Measurements from ENCODE around the gene INPP5A.
"Not testable (repeated sequence)": the region's sequence is repeated elsewhere in the genome, so short reads cannot be mapped to it uniquely, and the experiment has no call there.

The INPP5A gene

DNA sequence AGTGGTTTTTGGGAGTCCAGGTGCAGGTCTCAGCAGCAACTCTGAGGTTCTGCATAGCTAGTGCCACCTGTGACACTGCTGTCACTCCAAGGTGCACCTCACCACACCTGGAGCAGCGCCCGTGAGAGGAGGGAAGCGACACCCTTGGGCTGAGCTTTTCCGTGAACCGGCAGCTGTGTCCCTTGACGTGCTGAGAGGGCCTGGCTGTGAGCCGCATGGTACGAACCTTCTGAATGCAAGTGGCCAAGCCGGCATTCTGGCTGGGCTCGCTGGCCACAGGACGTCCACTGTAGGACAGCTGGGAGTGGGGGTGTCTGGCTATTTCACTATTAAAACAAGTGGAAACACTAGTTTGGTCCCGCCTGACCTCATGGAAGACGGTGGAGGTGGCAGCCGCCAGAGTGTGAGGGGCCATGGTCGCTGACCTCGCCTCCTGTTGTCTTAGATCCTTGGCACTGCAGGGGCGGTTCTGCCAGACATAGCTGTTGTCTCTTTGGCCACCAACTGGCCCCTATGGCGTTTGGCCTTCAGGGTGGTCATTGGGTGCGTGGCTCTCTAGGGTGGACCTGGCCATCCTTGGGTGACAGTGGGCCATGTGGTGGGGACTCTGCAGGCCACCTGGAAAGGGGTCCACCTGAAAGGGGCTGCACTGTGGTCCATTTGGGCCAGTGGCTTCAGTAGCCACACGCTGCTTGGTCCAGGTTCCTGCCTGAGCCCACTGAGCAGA is 12.9 kb downstream of the INPP5A start:
- no peak for DNase-seq

DNA sequence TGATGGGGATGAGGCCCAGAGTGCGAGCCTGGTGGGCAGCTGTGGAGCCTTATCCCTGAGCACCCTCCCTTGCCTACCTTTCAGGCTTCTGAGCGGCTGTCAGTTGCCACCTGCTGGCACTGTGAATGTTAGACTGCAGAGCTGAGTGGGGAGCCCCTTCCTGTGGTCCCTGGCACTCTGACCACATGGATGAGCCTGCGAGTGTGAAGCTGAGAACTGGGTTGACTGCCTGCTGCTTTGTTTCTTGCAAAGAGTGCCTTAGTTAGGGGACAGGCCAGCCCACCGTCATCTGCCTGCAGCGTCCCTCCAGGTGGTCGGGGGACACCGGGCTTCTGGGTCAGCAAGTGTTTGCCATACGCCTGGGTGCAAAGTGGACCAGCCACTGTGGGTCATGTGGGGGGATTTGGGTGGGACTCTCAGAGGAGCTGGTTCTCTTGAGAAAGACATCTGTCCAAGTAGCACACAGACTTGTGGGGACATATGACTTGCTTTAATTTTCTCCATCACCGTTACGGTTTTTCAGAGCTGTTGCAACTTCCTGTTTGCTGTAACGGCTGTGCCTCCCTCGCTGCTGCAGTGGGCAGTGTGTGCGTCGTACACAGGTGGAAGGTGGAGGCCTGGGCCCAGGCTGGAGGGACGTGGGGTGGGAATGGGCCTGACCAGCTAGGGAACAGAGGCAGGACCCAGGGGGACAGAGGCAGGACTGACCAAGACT is 13.7 kb downstream of the INPP5A start:
- DNase-seq, result no peak

DNA sequence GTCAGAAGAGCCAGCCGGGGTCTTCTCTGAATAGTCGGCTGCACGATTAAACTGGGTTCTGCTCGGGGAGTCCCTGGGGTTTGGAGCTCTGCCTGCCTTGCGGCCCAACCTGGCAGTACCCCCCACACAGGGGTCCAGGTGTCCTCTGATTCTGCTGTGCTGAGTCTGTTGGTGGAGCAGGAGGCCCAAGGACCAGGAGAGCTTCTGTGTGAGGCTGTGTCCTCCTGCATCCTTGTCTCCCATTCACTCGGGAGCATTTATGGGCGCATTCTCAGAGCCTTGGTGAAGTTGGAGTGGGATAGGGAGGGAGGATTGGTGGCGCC is 14.2 kb downstream of the INPP5A start:
- no peak for DNase-seq

DNA sequence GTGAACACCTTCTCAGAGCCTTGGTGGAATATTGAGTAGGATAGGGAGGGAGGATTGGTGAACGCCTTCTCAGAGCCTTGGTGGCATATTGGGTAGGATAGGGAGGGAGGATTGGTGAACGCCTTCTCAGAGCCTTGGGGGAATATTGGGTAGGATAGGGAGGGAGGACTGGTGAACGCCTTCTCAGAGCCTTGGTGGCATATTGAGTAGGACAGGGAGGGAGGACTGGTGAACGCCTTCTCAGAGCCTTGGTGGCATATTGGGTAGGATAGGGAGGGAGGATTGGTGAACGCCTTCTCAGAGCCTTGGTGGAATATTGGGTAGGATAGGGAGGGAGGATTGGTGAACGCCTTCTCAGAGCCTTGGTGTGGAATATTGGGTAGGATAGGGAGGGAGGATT is 15.0 kb downstream of the INPP5A start:
- DNase-seq, result not testable (repeated sequence)

DNA sequence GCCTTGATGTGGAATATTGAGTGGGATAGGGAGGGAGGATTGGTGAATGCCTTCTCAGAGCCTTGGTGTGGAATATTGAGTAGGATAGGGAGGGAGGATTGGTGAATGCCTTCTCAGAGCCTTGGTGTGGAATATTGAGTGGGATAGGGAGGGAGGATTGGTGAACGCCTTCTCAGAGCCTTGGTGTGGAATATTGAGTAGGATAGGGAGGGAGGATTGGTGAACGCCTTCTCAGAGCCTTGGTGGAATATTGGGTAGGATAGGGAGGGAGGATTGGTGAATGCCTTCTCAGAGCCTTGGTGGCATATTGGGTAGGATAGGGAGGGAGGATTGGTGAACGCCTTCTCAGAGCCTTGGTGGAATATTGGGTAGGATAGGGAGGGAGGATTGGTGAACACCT is 16.0 kb downstream of the INPP5A start:
- not testable (repeated sequence) for DNase-seq

DNA sequence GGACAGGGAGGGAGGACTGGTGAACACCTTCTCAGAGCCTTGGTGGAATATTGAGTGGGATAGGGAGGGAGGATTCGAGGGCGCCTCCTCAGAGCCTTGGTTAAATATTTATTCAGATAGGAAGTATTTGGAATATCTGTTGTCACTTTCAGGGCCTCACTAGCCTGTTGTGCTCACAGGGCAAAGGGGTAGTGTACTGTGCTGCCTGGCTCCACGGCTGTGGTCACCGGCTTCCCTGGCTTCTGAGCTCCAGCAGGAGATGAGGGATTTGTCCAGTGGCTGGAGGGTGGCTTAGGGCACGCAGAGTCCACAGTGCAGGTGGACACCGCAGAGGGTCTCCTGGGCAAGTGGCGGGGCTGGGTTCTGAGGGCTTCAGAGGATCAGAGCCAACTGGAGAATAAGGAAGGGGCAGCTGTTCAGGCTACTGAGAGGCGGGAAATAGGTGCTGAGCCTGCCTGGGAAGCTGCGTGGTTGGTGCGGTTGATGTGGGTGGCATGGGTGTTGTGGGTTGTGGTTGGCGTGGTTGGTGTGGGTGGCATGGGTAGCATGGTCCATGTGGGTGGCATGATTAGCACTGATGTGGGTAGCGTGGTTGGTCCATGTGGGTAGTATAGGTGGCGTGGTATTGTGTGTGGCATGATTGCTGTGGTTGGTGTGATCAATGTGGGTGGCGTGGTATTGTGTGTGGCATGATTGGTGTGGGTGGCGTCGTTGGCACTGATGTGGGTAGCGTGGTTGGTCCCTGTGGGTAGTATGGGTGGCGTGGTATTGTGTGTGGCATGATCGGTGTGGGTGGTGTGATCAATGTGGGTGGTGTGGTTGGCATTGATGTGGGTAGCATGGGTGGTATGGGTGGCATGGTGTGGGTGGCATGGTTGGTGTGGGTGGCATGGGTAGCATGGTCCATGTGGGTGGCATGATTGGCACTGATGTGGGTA is 16.7 kb downstream of the INPP5A start:
- no peak for DNase-seq

DNA sequence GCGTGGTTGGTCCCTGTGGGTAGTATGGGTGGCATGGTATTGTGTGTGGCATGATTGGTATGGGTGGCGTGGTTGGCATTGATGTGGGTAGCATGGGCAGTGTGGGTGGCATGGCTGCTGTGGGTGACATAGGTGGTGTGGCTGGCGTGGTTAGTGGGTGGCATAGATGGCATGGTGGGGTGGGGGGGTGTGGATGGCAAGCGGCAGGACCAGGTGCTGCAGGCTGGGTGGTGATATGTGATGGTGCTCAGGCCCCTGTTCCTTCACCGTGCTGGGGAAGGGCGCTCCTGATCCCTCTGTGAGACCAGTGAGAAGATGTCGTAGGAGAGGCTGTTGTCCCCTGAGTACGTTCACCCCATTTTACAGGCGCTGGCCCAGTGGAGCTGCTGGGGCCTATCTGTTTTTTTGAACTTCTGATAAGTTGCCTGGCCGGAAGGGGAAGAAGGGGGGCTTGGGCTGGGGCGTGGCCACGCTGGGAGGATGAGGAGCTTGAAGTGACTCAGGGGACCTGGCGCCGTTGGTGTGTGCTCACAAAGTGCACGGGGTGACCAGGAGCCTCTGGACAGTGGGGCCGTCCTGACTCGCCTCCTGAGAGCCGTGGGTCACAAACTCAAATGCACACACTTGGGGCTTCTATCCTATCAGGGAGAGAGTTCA is 17.5 kb downstream of the INPP5A start:
- DNase-seq, result no peak

DNA sequence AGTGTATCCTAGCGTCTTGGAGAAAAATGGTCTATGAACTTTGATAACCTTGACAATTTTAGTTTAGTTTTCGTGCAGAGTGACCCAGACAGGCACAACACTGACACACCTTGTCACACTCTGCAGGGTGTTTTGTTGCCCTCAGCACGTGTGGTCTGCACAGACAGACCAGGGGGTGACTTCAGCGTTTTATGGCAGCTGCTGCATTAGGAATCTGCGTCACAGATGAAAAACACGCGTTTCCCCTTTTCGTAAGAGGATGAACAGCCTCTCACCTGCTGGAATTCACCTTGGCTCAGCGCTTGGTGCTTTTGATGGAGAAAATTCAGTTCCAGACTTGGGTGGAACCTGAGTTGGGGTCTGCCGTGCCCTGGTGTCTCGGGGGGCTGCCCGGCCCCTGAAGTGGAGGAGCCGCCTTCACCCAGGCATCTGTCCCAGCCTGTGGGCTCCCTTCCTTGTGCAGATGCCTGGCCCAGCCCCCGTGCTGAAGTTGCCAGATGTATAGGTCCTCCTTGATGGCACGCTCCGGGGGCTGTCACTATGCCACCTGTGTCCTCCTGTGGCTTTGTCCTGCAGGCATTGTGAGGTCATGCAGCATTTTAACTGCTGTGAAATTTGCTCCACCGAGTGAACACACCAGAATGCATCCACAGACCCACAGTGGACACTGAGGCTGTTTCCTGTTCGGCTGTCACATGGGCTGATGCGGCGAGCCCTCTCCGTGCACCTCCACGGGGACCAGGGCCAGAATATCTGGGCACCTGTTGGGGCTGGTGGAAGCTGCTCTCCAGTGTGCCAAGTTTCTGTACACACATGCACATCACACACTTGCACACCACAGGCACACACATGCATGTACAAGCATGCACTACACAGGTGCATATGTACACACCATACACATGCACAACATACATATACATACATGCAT is 18.3 kb downstream of the INPP5A start:
- DNase-seq, result no peak

DNA sequence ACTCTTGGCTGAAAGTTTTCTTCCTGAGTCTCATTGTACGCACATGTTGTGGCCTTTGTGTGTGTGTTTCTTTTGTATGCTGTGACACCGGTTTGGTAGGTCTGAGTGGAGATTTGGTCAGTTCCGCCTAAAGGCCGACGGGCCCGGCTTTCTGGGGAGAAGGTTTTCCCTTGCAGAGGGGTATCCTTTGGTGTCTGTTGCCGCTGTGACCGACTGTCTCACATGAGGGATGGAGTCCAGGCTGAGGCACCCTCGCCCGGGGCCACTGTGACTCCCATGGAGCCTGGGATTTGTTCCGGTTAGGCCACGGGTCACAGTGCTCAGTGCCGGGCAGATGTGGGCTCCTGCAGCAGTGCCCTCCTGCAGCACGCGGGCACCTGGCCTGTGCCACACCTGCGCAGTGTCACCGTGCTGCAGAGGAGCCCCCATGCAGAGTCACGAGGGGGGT is 19.4 kb downstream of the INPP5A start:
- no peak for DNase-seq

DNA sequence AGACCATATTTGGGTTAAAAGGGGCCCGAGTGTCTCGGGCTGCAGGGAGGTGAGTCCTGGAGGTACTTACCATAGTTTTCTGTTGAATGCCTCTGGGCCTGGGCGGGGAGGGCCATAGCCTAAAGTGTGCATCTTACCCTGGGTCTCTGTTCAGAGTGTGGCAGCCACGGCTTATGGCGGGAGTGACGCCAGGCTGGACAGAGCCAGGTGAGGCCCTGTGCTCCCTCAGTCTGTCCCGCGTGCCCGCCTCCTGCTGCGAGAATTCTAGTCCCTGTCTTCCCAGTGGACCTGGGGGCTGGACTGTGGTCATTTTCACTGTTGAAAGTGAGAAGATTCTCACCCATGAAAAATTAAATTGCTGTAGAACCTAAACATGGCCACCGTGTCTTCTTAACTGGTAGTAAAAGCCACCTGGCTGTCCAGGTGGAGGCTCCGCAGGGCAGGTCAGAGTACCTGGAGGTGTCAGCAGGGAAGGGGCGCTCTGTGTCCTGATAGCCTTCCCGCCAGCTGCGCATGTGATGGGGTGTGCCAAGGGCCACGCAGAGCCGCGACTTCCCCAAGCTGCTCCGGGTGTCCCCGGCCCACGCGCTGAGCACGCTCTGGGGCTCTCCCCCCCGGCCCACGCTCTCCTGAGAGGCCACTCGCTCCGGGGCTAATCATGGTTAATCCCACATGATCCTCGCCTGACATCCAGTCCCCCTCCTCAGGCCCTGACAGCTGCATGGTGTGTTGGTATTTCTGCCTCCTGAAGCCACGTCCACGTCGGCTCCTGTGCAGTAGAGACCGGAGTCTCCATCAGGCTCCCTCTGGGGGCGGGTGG is 20.3 kb downstream of the INPP5A start:
- DNase-seq, result no peak

DNA sequence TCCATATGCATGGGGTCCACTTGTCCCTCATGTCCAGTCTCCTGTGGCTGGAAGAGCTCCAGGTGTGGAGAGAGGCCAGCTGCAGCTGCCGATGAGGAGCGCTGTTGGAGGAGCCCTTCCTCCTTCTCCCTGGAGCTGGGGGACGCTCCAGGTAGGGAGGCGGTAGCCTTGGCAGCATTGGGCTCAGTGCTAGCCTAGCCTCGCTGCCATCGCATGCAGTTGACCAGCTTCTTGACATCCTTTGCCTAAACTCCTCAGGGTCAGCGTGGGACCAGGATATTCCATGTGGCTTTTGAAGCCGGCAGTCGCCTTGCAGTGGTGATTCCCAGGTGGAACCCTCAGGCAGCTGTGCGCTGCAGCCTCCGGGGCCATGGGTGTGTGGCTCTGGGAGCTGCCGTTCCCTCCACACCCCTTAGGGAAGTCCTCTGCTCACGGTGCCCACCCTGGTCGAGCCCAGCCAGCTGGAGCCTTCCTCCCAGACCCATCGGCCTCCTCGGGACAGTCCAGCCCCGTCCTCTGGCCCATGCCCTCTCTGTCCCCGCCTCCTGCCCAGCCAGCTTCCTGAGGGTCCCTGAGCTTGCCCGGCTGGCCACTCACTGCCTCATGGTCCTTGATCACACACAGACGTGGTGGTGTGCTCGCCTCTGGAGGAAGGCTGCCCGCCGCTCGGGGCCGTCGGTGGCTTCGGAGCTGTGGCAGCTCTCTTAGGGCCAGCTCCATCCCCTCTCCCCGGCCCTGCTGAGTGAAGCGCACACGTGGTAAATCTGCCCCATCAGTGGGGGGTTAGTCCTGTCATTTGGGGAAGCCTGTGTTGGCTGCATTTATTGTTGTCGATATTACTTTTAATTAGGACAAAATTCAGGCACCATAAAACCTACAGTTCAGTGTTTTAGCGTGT is 21.2 kb downstream of the INPP5A start:
- DNase-seq, result no peak

DNA sequence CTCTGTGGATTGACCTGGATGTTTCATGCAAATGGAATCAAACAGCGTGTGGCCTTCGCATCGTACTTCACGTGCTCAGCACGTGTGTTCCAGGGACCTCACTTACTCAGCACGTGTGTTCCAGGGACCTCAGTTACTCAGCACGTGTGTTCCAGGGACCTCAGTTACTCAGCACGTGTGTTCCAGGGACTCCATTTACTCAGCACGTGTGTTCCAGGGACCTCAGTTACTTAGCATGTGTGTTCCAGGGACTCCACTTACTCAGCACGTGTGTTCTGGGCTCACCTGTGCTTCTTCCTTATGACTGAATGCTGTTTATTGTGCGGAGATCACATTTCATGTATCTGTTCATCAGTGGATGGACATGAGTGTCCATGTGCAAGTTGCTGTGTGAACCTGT is 22.0 kb downstream of the INPP5A start:
- DNase-seq, result no peak

DNA sequence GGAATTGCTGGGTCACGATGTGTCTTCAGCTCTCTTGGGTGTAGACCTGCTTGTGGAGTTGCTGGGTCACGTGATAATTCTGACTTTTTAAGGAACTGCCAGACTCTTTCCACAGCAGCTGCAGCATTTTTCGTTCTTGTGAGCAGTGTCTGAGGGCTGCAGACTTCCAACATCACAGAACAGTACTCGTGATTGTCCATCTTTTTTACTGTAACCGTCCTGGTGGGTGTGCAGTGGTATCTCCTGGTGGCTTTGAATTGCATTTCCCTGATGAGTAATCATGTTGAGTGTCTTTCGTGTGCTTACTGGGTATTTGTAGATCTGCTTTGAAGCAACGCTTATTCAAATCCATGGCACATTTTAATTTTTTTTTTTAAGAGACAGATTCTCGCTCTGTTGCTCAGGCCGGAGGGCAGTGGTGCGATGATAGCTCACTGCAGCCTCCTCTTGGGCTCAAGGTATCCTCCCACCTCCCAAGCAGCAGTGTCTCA is 22.7 kb downstream of the INPP5A start:
- no peak for DNase-seq

DNA sequence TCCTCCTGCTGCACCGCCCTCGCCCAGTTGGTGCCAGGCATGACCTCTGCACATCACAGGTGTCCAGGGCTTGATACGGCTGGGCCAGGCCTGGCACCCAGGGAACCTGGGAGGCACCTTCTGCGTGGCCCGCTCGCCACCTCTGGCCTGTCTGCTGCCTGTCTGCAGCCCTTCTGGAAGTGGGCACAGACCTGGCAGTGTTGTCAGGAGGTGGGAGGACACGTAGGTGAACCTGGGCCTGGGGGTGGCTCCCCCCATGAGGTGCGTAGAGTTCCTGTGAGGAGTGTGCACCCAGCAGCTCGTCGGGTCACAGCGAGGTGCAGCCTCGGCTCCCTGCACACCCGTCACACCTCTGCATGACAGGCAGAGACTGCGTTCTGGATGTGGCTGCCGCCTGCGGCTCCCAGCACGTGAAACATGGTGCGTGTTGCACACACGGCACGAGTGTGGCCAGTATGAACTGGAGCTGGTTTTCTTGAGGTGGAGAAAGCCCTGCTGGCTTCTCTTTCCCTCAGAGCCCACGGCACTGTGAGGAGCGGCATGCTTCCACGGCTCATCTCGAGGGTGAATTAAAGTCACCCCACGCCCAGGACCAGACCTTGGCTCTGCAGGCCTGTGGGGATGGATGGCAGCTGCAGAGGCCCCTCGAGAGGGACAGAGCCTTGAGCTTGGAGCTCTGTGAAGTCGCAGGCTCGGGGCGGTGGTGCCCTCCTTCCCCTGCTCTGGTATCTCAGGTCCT is 24.8 kb downstream of the INPP5A start:
- DNase-seq, result no peak

DNA sequence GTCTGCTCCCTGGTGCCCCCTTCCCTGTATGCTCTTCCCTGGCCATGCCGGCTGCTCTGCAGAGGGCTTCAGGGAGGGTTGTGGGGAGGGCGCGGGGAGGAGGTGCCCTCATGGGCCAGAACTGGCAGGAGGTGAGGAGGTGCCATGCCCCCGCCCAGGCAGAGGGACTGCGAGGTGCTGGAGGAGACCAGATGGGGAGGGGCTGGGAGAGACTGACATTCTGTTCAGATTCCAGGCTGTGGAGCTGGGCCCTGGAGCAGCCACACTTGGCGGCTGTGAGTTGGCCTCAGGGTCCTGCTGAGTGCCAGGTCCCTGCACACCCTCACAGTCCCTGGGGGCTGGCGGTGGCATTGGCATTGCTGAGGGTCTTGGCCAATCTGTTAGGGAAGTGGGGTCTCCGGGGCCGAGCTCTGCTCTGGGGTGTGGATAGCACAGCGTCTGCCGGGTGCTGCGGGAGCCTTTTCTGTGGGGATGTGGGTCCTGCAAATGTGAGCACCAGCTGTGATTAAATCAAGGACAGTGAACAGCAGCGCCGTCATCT is 25.4 kb downstream of the INPP5A start:
- DNase-seq, result no peak

DNA sequence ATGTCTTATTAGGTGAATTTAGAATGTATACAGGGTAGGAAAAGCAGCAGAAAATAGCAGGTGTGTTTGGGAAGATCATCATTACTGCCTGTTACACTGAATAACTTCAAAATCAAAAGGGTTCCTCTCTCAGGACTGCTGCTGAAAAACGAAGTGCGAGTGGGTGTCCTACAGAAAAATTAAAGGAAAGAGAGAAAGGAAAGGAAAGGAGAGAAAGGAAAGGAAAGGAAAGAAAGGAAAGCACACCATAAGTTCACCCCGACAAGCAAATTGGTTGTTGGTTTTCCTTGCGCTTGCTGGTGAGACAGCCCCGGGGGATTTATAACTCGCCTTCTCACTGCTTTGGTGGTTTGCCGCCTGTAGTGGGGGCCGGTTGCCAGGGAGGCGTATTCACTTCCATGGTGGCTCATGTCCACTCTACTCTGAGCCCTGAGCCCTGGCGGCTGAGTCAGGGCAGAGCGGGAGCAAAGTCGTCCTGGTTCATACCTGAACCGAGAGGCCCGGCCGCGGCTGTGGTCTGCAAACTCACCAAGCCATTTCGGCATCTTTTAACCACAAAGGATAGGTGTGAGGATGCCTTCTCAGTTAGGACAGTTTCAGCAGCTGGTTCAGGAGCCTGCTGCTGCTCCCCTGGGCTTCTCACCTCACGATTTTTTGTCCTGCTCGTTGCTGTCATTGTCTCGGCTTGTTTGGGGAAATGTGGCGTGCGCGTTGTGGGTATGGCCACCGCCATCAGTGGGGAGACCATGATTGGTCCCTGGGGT is 26.1 kb downstream of the INPP5A start:
- DNase-seq, result peak; percentile 79

DNA sequence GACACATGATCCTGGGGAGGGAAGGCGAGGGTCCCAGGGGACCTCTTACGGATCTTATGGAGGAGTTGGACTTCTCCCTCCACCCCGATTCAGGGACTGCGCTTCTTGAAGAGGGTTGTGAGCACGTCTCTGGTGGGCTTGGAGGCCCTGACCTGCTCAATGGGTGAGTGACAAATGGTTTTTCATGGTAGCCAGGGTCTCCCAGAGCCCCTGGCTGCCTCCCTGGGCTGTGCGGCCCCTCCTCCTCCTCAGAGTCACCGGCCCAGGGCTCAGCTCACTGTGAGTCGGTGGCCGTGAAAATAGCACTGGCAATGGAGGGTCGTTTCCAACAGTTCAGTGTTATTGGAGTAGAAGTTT is 26.6 kb downstream of the INPP5A start:
- no peak for DNase-seq

DNA sequence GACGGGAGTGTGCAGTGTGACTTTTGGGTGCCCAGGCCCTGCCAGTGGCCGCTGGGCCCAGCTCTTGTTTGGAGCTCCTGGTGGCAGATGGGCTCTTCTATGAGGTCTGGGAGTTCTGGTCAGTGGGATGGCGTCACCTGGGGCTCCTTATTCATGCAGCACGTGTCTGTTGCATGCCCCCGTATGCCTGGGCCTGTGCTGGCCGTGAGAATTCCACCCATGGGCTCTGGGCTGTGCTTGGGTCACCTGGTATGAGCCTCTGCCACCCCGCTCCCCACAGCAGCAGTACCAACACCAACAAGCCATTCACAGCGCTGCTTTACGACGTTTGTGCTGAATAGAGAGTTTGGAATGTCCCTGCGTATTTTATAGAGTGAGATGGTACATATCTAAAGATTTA is 27.1 kb downstream of the INPP5A start:
- no peak for DNase-seq
